Karpas-422 (cell line): ENCODE data around the gene TRAF3. TPM values are rescaled to one million over a fixed set of nuclear protein-coding genes. Genes with fewer than 3 reads are reported as not detected.

ENCODE experiments used
- DNase-seq: peaks from one replicate; pipeline ENCODE4 v3.0.0-alpha.2; 2015
- H2AFZ ChIP-seq: fragments of 200-600 bp; sonication (generic); 2 replicates; pipeline ENCODE4 v1.6.1; 2014; ENCODE audit warnings: antibody characterized with exemption, low read length, mixed read lengths
- H3K27ac ChIP-seq: fragments of 200-600 bp; sonication (generic); 2 replicates; pipeline ENCODE4 v1.5.1; 2014; ENCODE audit warnings: mild to moderate bottlenecking, low read length, moderate library complexity
- H3K27me3 ChIP-seq: fragments of 200-600 bp; sonication (generic); 2 replicates; pipeline ENCODE4 v1.6.1; 2014; ENCODE audit warnings: low read length, mixed read lengths
- H3K36me3 ChIP-seq: fragments of 200-600 bp; sonication (generic); 2 replicates; pipeline ENCODE4 v1.6.1; 2014; ENCODE audit warnings: low read length, mixed read lengths; ENCODE audit not compliant: insufficient read depth
- H3K4me1 ChIP-seq: fragments of 200-600 bp; sonication (generic); 2 replicates; pipeline ENCODE4 v1.6.1; 2014; ENCODE audit warnings: mild to moderate bottlenecking, low read length, mixed read lengths
- H3K4me2 ChIP-seq: fragments of 200-600 bp; sonication (generic); 2 replicates; pipeline ENCODE4 v1.6.1; 2014; ENCODE audit warnings: low read length, low read depth, mild to moderate bottlenecking; ENCODE audit not compliant: poor library complexity, severe bottlenecking
- H3K4me3 ChIP-seq: fragments of 200-600 bp; sonication (generic); 2 replicates; pipeline ENCODE4 v1.5.1; 2014; ENCODE audit warnings: mild to moderate bottlenecking, antibody characterized with exemption, low read length, mixed read lengths
- H3K79me2 ChIP-seq: fragments of 200-600 bp; sonication (generic); 2 replicates; pipeline ENCODE4 v1.6.1; 2014; ENCODE audit warnings: mild to moderate bottlenecking, low read length, mixed read lengths
- H3K9ac ChIP-seq: fragments of 200-600 bp; sonication (generic); 2 replicates; pipeline ENCODE4 v1.6.0; 2014; ENCODE audit warnings: low read length
- H3K9me2 ChIP-seq: fragments of 200-600 bp; sonication (generic), shearing (Covaris generic); replicated peaks from 2 replicates; pipeline ENCODE4 v1.6.0; 2014; ENCODE audit warnings: mild to moderate bottlenecking, low read length, moderate library complexity; ENCODE audit not compliant: insufficient read depth
- H3K9me3 ChIP-seq: fragments of 300-700, 200-600 bp; sonication (generic); 2 replicates; pipeline ENCODE4 v1.6.1; 2014; ENCODE audit warnings: low read length, mixed read lengths
- H4K20me1 ChIP-seq: fragments of 200-600 bp; sonication (generic); 2 replicates; pipeline ENCODE4 v1.6.1; 2014; ENCODE audit warnings: mild to moderate bottlenecking, antibody characterized with exemption, low read length, low read depth; ENCODE audit not compliant: insufficient read depth
- total RNA-seq: library from RNA; depleted of rRNA; stranded (reverse); fragments of >200 nt; shearing (Covaris generic); gene quantifications from 2 replicates; pipeline ENCODE4 v1.2.3, GENCODE V29; 2014; ENCODE audit warnings: low replicate concordance

The TRAF3 gene
- total RNA-seq, 1 experiment from 2014 or later = 79.1 TPM

DNA sequence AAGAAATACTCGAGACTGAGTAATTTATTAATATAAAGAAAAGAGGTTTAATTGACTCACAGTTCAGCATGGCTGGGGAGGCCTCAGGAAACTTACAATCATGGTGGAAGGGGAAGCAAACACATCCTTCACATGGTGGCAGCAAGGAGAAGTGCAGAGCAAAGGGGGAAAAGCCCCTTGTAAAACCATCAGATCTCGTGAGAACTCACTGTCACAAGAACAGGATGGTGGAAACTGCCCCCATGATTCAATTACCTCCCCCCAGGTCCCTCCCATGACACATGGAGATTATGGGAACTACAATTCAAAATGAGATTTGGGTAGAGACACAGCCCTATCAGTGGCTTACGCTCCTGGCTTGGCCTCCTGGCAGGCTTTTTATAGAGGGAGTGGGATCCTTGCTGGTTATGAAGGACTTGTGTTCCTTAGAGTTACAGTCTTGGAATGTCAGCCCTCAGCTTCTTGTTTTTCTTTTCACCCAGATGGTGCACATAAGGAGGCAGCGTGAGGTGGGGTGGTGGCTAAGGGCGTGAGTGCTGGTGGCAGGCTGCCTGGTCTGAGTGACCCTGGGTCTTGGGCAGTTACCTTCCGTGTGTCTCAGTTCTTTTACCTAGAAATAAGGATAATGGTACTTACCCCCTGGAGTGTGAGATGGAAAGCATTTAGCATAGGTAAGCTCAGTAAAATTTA is 25.7 kb downstream of the TRAF3 start:
- Histone ChIP-seq H3K79me2 (peaks cover 97% of the 10 kb centered on the region), H3K27me3 (no peaks in the 10 kb centered on the region), H3K4me2 (no peak overlapping the region), H3K27ac (no peak overlapping the region), H4K20me1 (peaks cover 64% of the 10 kb centered on the region), H2AFZ (no peak overlapping the region), H3K36me3 (peaks cover 18% of the 10 kb centered on the region; the same call in 1 of the 2 replicates), H3K9me3 (no peaks in the 10 kb centered on the region), H3K4me3 (no peak overlapping the region), H3K9ac (no peak overlapping the region), H3K4me1 (peaks cover 58% of the 10 kb centered on the region), H3K9me2 (no peaks in the 10 kb centered on the region)
- DNase-seq = no peak

- H3K27ac ChIP-seq = peak overlapping the region; percentile 48
- H3K79me2 ChIP-seq = peaks cover 97% of the 10 kb centered on the region
- H3K4me1 ChIP-seq = peaks cover 54% of the 10 kb centered on the region
Measured at GRCh38 chr14:102804858-102805257, 27.6 kb downstream of the TRAF3 start.

GRCh38 chr14:102805371-102805891 is 28.2 kb downstream of the TRAF3 start:
- Histone ChIP-seq H3K79me2 (peaks cover 97% of the 10 kb centered on the region), H3K36me3 (peaks cover 20% of the 10 kb centered on the region), H3K4me1 (peaks cover 60% of the 10 kb centered on the region), H3K9me2 (no peaks in the 10 kb centered on the region), H3K9ac (no peak overlapping the region), H3K27me3 (no peaks in the 10 kb centered on the region), H3K4me3 (no peak overlapping the region), H4K20me1 (peaks cover 52% of the 10 kb centered on the region), H2AFZ (no peak overlapping the region), H3K4me2 (peak overlapping the region; percentile 3), H3K27ac (peak overlapping the region; percentile 48), H3K9me3 (no peaks in the 10 kb centered on the region)
- no peak for DNase-seq

More at GRCh38 chr14:102804858-102805257, 27.6 kb downstream of the TRAF3 start:
- Histone ChIP-seq H3K4me2 (no peak overlapping the region), H2AFZ (no peak overlapping the region), H3K4me3 (no peak overlapping the region), H3K9ac (no peak overlapping the region), H3K9me2 (no peaks in the 10 kb centered on the region), H3K9me3 (no peaks in the 10 kb centered on the region), H3K27me3 (no peaks in the 10 kb centered on the region), H3K36me3 (peaks cover 18% of the 10 kb centered on the region; the same call in 1 of the 2 replicates), H4K20me1 (peaks cover 52% of the 10 kb centered on the region)
- no peak for DNase-seq

GRCh38 chr14:102805941-102806340 is 28.7 kb downstream of the TRAF3 start:
- Histone ChIP-seq H3K79me2 (peaks cover 97% of the 10 kb centered on the region), H3K4me3 (no peak overlapping the region), H3K9ac (no peak overlapping the region), H3K4me2 (peak overlapping the region; percentile 3), H3K36me3 (peaks cover 25% of the 10 kb centered on the region), H3K27ac (peak overlapping the region; percentile 48), H3K9me2 (no peaks in the 10 kb centered on the region), H3K4me1 (peaks cover 65% of the 10 kb centered on the region), H4K20me1 (peaks cover 57% of the 10 kb centered on the region), H2AFZ (no peak overlapping the region), H3K27me3 (no peaks in the 10 kb centered on the region), H3K9me3 (no peaks in the 10 kb centered on the region)
- DNase-seq = no peak

- no peak for DNase-seq
- no peaks in the 10 kb centered on the region for H3K9me3 ChIP-seq
- peak overlapping the region; percentile 3 for H3K4me2 ChIP-seq
- H3K9me2 ChIP-seq = no peaks in the 10 kb centered on the region
- H3K9ac ChIP-seq = no peak overlapping the region
- peak overlapping the region; percentile 48 for H3K27ac ChIP-seq
- H3K79me2 ChIP-seq = peaks cover 97% of the 10 kb centered on the region
- no peak overlapping the region for H2AFZ ChIP-seq
- peaks cover 28% of the 10 kb centered on the region for H3K36me3 ChIP-seq
- H3K4me1 ChIP-seq = peaks cover 70% of the 10 kb centered on the region
- no peaks in the 10 kb centered on the region for H3K27me3 ChIP-seq
- H3K4me3 ChIP-seq = no peak overlapping the region
- peaks cover 58% of the 10 kb centered on the region for H4K20me1 ChIP-seq
Measured at GRCh38 chr14:102806447-102806846, 29.2 kb downstream of the TRAF3 start.

GRCh38 chr14:102807013-102807406 is 29.8 kb downstream of the TRAF3 start:
- Histone ChIP-seq H3K9me3 (no peaks in the 10 kb centered on the region), H3K79me2 (peaks cover 100% of the 10 kb centered on the region), H3K4me2 (no peak overlapping the region), H3K4me1 (peaks cover 73% of the 10 kb centered on the region), H3K9ac (no peak overlapping the region), H3K27ac (peak overlapping the region; percentile 48), H3K4me3 (no peak overlapping the region), H2AFZ (no peak overlapping the region), H3K9me2 (no peaks in the 10 kb centered on the region), H4K20me1 (peaks cover 60% of the 10 kb centered on the region), H3K27me3 (no peaks in the 10 kb centered on the region), H3K36me3 (peaks cover 28% of the 10 kb centered on the region)
- no peak for DNase-seq

GRCh38 chr14:102809870-102810269 is 32.6 kb downstream of the TRAF3 start:
- no peak for DNase-seq
- H3K27ac ChIP-seq = peak overlapping the region; percentile 20; the same call in 1 of the 2 replicates
- H3K27me3 ChIP-seq = no peaks in the 10 kb centered on the region
- no peaks in the 10 kb centered on the region for H3K9me3 ChIP-seq
- H3K4me1 ChIP-seq = peaks cover 76% of the 10 kb centered on the region
- H3K9me2 ChIP-seq = no peaks in the 10 kb centered on the region
- no peak overlapping the region for H3K9ac ChIP-seq
- no peak overlapping the region for H3K4me3 ChIP-seq
- H3K79me2 ChIP-seq = peaks cover 100% of the 10 kb centered on the region
- no peak overlapping the region for H2AFZ ChIP-seq
- H4K20me1 ChIP-seq = peaks cover 61% of the 10 kb centered on the region
- H3K4me2 ChIP-seq = no peak overlapping the region
- H3K36me3 ChIP-seq = peaks cover 35% of the 10 kb centered on the region

DNA sequence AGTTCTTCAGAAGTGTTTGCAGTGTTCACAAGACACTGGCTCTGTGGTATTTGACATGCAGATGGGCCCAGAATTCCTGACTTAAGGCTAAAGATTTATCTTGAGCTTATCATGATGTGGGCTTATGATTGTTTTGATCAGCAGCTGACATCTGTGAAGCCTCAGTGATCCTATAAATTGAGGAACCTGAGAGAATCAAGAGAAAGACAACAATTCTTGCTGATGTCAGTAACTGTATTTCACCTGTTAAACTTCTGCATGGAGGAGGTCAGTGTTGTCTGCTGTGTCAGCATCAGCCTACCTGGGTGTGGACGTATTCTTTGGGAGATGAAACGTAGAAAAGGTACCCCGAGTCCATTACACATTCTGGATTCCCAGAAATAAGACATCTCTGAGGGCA is 33.3 kb downstream of the TRAF3 start:
- no peaks in the 10 kb centered on the region for H3K9me2 ChIP-seq
- no peak overlapping the region for H2AFZ ChIP-seq
- no peaks in the 10 kb centered on the region for H3K27me3 ChIP-seq
- H3K4me3 ChIP-seq = no peak overlapping the region
- H3K9ac ChIP-seq = no peak overlapping the region
- peaks cover 76% of the 10 kb centered on the region for H3K4me1 ChIP-seq
- peaks cover 100% of the 10 kb centered on the region for H3K79me2 ChIP-seq
- peaks cover 62% of the 10 kb centered on the region for H4K20me1 ChIP-seq
- no peak overlapping the region for H3K4me2 ChIP-seq
- H3K27ac ChIP-seq = peak overlapping the region; percentile 20
- no peak for DNase-seq
- H3K9me3 ChIP-seq = no peaks in the 10 kb centered on the region
- H3K36me3 ChIP-seq = peaks cover 33% of the 10 kb centered on the region
